Testis (tissue), 3 donors: ENCODE results near the gene TMEM238. TPM values are rescaled to one million over a fixed set of nuclear protein-coding genes. Genes with fewer than 3 reads are reported as not detected.
"Not testable (repeated sequence)": the region's sequence is repeated elsewhere in the genome, so short reads cannot be mapped to it uniquely, and the experiment has no call there.

ENCODE experiments used
- DNase-seq: peaks from one replicate; pipeline ENCODE4 v3.0.0-alpha.2; 2019
- H3K27ac ChIP-seq, 2 donors: fragments of 200-600 bp; sonication (generic); one replicate each; pipeline ENCODE4 v1.5.1; 2019
- H3K27me3 ChIP-seq: fragments of 200-600 bp; sonication (generic); one replicate; pipeline ENCODE4 v1.5.1; 2019
- H3K36me3 ChIP-seq: fragments of 200-600 bp; sonication (generic); one replicate; pipeline ENCODE4 v1.5.1; 2017; ENCODE audit warnings: low read depth; ENCODE audit errors: missing control alignments
- H3K4me1 ChIP-seq: fragments of 200-600 bp; sonication (generic); one replicate; pipeline ENCODE4 v1.5.1; 2019
- H3K4me3 ChIP-seq, 2 donors: fragments of 200-600 bp; sonication (generic); one replicate each; pipeline ENCODE4 v1.5.1; 2017 to 2019
- H3K9me3 ChIP-seq: fragments of 200-600 bp; sonication (generic); one replicate; pipeline ENCODE4 v1.5.1; 2017
- POLR2A ChIP-seq: fragments of 450-650 bp; IDR thresholded peaks from one replicate; pipeline ENCODE4 v1.6.1; 2017; ENCODE audit warnings: antibody characterized with exemption, mild to moderate bottlenecking, moderate library complexity
- WGBS, 2 donors: methylation state at CpG; one replicate each; pipeline ENCODE4 v1.1.5; 2018; 5-methylcytosine and 5-hydroxymethylcytosine counted together
- intact Hi-C: fragments of 100-400 bp; cut with DNase I; formaldehyde crosslinking; loops from one replicate; pipeline ENCODE4 v1.15.1; 2023; ENCODE audit warnings: low total_unique reads
- polyA plus RNA-seq: library from polyadenylated mRNA; stranded (reverse); fragments of 350-450 nt; fragmentation: Illumina TruSeq; extraction: RNeasy Lipid Tissue Mini Kit (QIAGEN cat#74804); gene quantifications from one replicate; pipeline ENCODE4 v1.2.3, GENCODE V29; 2014; ENCODE audit warnings: low read depth, low replicate concordance; ENCODE audit not compliant: insufficient read depth
- total RNA-seq, 2 donors: library from RNA; depleted of rRNA; stranded (reverse); fragments of >200 nt; gene quantifications; one replicate each; pipeline ENCODE4 v1.2.3, GENCODE V29; 2016
- TF ChIP-seq, protein P1 (sequence below), 3 experiments: fragments of 450-650 bp in 2 of 3; fragments of 200-600 bp in 1 of 3; sonication (generic) in 1 of 3; IDR thresholded peaks; one replicate each; pipeline ENCODE4 v1.5.1; 2016 to 2019; ENCODE audit warnings: antibody characterized with exemption in 3 of 3, mild to moderate bottlenecking in 2 of 3, moderate library complexity in 1 of 3

Gene TMEM238
- total and polyA plus RNA-seq, 3 donors from 2014 or later: 0.91 to 6.4 (median 1.7) TPM

GRCh38 chr19:55426042-55426441 is 42.0 kb upstream of the TMEM238 start:
- Histone ChIP-seq H3K27me3 (no peaks in the 10 kb centered on the region), H3K27ac (no peak overlapping the region), H3K4me1 (no peaks in the 10 kb centered on the region), H3K9me3 (no peaks in the 10 kb centered on the region), H3K4me3 (no peak overlapping the region), H3K36me3 (no peaks in the 10 kb centered on the region)
- no peak for TF ChIP-seq POLR2A
- TF ChIP-seq, protein P1, sequence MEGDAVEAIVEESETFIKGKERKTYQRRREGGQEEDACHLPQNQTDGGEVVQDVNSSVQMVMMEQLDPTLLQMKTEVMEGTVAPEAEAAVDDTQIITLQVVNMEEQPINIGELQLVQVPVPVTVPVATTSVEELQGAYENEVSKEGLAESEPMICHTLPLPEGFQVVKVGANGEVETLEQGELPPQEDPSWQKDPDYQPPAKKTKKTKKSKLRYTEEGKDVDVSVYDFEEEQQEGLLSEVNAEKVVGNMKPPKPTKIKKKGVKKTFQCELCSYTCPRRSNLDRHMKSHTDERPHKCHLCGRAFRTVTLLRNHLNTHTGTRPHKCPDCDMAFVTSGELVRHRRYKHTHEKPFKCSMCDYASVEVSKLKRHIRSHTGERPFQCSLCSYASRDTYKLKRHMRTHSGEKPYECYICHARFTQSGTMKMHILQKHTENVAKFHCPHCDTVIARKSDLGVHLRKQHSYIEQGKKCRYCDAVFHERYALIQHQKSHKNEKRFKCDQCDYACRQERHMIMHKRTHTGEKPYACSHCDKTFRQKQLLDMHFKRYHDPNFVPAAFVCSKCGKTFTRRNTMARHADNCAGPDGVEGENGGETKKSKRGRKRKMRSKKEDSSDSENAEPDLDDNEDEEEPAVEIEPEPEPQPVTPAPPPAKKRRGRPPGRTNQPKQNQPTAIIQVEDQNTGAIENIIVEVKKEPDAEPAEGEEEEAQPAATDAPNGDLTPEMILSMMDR (IDR thresholded peaks at IDR 0.05): no peak
- 51 to 81% methylated on average over 2 of the region's 2 CpGs for WGBS, 2 donors
- DNase-seq: peak; percentile 48
- intact Hi-C loops: no loop called here

GRCh38 chr19:55424518-55424917 is 40.4 kb upstream of the TMEM238 start:
- WGBS, 2 donors: 81% methylated on average over 3 of the region's 3 CpGs
- intact Hi-C loops: no loop called here
- no peak for DNase-seq
- H3K27me3 ChIP-seq: no peaks in the 10 kb centered on the region
- H3K4me1 ChIP-seq: no peaks in the 10 kb centered on the region
- TF ChIP-seq, protein P1 (IDR thresholded peaks at IDR 0.05): no peak
- TF ChIP-seq POLR2A: no peak
- H3K4me3 ChIP-seq: no peak overlapping the region
- H3K36me3 ChIP-seq: no peaks in the 10 kb centered on the region
- no peaks in the 10 kb centered on the region for H3K9me3 ChIP-seq
- H3K27ac ChIP-seq: no peak overlapping the region

GRCh38 chr19:55423225-55424005 is 39.3 kb upstream of the TMEM238 start:
- no peak overlapping the region for H3K27ac ChIP-seq
- WGBS, 2 donors: 82 to 83% methylated on average over 12 to 13 of the region's 13 CpGs
- no peak for TF ChIP-seq POLR2A
- intact Hi-C loops: no loop called here
- H3K27me3 ChIP-seq: no peaks in the 10 kb centered on the region
- H3K9me3 ChIP-seq: no peaks in the 10 kb centered on the region
- H3K4me3 ChIP-seq: no peak overlapping the region
- H3K36me3 ChIP-seq: no peaks in the 10 kb centered on the region
- no peak for DNase-seq
- no peaks in the 10 kb centered on the region for H3K4me1 ChIP-seq

GRCh38 chr19:55421281-55421680 is 37.2 kb upstream of the TMEM238 start:
- DNase-seq, H3K4me3 ChIP-seq, H3K27me3 ChIP-seq, intact Hi-C loops, H3K27ac ChIP-seq, H3K9me3 ChIP-seq, H3K36me3 ChIP-seq, H3K4me1 ChIP-seq: not testable (repeated sequence)
- WGBS, 2 donors: 72 to 81% methylated on average over 4 of the region's 4 CpGs

DNA sequence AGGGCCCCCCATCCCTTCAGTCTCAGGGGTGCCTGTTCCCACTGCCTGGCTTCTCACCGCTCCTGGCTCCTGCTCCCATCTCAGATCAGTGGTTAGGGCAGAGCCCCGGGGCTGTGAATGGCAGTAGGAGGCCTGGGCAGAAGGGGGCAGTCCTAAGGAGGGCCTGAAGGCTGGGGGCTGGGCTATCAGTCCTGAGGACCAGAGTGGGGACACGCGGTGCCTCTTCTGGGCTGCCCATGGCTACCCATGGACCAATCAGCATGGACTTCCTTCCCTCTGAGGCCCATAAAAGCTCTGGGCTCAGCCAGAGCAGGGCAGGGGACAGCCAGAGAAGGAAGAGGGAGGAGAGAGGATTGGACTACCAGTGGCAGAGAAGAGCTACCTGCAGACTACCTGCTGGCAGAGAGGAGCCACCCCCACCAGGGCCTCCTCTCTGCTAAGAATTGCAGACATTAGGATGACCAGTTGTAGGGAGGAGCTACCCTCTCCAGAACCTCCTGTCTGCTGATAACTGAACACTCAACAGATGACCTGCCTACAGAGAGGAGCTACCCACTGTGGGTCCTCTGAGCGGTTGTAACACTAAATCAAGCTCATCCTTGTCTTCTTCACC is 35.6 kb upstream of the TMEM238 start:
- 81 to 93% methylated on average over 2 to 5 of the region's 5 CpGs for WGBS, 2 donors
- Histone ChIP-seq H3K4me1 (no peaks in the 10 kb centered on the region), H3K9me3 (no peaks in the 10 kb centered on the region), H3K27ac (no peak overlapping the region), H3K4me3 (no peak overlapping the region), H3K36me3 (no peaks in the 10 kb centered on the region), H3K27me3 (no peaks in the 10 kb centered on the region)
- intact Hi-C loops: no loop called here
- no peak for DNase-seq
- TF ChIP-seq POLR2A: no peak
- TF ChIP-seq, protein P1 (IDR thresholded peaks at IDR 0.05): no peak
